NCI-H1694 (cell line): ENCODE data around the gene OAT.
"Not testable (repeated sequence)": the region's sequence is repeated elsewhere in the genome, so short reads cannot be mapped to it uniquely, and the experiment has no call there.

Experiments
- DNase-seq: peaks from one replicate; lab custom pipeline; 2025; lab: John Stamatoyannopoulos, UW

The OAT gene

GRCh38 chr10:124447751-124448466, 29.2 kb upstream of the OAT start:
- no peak for DNase-seq

DNA sequence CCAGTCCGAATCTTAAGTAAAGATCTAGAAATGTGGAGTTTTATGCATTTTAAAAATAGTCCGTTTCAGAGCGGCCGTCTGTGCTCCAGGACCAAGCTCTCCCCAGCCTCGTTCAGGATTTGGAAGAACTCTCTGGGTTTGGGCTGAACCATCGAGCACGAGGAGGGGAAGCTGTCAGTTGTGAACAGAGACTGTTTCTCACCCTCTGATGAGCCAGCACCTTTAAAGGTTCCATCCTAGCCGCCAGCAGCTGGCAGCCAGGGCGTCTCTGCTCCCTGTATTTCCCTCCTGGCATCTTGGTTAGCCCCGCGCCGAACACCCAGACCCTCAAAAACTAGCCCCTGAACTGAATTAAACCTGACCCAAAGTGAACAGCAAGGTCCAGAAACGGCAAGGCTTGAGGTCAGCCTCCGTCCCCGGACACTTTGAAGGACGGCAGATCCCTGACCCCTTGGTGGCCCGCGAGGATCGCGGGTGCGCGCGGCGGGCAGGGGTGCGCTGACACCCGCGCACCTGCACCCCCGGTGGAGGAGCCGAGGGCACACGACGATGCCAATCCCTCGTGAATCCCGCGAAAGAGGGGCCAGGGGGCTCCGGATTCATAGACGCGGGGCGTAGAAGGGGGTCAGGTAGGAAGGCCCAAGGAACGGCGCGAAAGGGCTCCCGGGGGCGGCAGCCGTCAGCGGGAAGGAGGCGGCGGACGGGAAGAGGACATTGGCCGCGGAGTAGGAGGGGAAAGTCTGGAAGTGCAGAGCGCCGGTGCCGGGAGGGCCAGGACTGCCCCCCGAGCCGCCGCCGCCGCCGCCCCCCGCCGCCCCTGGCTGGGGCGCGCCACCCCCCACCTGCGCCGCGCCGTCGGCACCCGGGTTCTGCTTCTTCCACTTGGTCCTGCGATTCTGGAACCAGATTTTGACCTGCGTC, 28.4 kb upstream of the OAT start:
- no peak for DNase-seq

DNA sequence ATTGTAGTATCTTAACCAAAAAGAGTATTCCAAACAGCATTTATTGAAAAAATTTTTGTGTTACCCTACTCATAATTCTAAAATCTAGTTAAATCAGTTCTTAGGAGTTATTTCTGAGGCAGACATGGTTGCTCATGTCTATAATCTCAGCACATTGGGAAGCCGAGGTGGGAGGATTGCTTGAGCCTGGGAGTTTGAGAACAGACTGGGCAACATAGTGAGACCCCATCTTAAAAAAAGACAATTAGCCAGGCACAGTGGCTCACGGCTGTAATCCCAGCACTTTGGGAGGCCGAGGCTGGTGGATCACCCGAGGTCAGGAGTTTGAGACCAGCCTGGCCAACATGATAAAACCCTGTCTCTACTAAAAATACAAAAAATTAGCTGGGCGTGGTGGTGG, 23.0 kb upstream of the OAT start:
- DNase-seq: not testable (repeated sequence)

- no peak for DNase-seq
These were observed 17.5 kb upstream of the OAT start for GRCh38 chr10:124436191-124436638.

GRCh38 chr10:124435683-124436082, 17.0 kb upstream of the OAT start:
- not testable (repeated sequence) for DNase-seq

DNA sequence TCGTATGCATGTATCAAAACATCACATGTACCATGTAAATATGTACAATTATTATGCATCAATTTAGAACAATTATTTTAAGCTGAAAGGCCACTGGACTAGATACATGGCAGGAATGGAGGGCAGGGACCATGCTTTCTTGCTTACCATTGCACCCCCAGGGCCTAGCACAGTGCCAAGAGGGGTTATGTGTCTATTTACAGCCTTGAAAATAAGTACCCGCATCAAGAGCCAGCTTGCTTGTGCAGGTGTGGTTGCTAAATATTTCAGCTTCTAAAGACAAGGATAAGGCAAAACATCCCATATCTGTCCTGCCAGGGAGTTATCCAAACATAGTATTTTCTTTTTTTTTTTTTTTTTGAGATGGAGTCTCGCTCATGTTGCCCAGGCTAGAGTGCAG, 14.7 kb upstream of the OAT start:
- no peak for DNase-seq

DNA sequence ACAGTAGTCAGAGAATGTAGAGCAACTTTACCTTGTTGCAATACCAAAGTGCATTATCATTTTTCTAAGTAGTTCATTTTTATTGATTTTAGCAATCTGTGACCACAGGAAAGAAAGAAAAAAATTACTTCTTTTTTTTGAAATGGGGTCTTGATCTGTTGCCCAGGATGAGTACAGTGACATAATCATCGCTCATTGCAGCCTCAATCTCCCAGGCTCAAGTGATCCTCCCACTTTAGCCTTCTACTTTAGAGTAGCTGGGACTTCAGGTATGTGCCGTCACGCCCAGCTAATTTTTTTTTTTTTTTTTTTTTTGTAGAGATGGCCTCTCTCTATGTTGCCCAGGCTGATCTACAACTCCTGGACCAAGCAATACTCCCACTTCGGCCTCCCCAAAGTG, 11.4 kb upstream of the OAT start:
- no peak for DNase-seq

- no peak for DNase-seq
These were observed 10.9 kb upstream of the OAT start for GRCh38 chr10:124429576-124429975.

- no peak for DNase-seq
These were observed 9.6 kb upstream of the OAT start for GRCh38 chr10:124428207-124428777.

DNA sequence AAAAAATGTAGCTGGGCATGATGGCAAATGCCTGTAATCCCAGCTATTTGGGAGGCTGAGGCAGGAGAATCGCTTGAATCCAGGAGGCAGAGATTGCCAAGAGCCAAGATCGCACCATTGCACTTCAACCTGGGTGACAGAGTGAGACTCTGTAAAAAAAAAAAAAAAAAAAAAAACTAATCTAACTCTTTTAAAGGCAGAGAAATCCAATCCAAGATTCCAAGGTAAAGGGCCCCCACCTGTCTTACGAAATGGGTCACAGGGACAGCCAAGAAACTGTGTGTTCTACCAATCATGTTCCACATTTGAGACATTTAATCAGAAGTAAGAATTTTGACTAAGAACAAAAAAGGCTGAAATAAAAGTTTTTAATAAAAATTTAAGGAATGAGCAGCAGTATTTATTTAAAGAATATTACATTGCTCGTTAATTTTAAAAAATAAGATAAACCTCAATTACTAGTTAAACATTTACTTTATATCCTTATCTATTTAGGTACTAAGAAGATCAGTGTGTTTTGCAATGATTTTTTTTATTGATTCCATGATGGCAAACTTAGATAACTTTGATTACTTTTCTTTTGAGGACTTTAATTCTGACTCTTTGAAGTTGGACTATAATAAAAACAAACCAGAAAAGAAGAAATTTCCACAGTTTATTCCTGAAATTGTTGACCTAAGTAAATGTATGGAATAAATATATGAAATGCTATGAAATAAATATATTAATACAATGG, 6.7 kb upstream of the OAT start:
- no peak for DNase-seq

DNA sequence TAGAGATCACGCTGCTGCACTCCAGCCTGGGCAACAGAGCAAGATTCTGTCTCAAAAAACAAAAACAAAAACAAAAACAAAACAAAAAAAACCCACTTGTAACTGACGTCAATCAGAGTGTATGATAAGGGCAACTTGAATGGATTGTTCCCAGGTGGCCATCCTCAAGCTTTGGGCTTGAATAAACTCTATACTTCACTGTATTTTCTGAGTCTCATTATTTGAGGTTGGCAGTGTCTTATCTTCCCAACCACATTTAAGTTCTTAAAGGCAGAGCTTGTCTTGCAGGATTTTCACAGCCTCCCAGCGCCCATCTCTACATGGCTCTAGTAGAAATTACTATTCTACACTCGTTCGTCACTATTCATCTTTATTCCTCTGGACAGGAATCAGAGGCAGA, 5.1 kb upstream of the OAT start:
- DNase-seq: no peak

GRCh38 chr10:124422742-124423141, 4.0 kb upstream of the OAT start:
- DNase-seq: no peak

DNA sequence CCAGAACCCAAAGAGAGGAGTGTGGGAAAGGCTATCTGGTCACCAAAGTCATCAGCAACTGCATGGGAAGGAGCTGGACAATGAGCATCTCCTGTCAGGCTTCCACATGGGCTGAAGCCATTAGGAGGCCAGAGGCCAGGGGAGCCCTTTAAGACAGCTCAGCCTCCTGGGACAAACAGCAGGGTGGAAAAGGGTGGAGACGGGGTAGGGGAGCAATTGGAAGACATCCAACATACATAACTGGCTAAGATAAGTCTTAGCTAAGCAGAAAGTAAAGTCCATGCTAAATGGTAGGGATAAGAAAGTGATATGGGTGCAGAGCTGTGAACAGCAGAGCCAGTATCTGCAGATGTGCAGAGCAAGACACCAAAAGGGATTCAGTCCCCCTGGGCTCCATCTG, 1.5 kb upstream of the OAT start:
- no peak for DNase-seq

- no peak for DNase-seq
These were observed 912 bp upstream of the OAT start for GRCh38 chr10:124419635-124420034.

DNA sequence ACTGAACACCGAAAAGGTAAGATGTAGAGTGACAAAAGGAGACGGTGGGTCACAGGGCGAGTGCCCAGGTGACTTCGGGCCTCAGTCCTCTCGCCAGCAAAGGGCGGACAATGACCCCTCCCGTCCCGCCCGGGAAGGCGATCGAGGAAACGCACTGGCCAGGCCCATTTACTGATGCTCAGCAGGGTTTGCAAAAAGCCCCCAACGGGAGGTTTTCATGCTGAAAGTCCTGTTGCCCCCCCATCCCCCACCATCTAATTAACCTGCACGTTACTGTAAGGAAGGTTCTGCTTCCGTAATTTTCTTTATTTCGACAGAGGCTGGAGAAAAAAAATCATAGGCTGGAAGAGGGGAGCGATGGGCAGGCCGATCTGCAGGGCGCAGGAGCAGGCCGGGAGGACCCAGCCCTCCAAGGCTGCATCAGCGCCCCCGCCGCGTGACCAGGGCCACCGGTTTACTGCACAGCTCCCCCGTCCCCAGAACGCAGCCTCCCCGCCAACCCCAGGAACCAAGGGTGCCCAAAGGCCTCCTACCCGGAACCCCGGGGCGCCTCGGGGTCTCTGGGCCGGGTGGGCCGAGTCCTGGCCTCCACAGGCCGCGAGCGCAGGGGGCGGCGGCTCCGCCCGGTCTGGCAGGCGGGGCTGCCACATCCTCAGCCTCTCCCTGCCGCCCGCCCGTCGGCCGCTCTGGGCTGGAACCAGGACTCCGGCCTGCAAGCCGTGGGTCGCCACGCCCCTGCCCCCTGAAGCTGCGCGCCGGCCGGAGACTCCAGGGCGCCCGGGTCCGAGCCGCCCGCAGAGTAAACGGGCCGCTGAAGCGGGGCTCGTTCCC, 613 bp downstream of the OAT start:
- no peak for DNase-seq

DNA sequence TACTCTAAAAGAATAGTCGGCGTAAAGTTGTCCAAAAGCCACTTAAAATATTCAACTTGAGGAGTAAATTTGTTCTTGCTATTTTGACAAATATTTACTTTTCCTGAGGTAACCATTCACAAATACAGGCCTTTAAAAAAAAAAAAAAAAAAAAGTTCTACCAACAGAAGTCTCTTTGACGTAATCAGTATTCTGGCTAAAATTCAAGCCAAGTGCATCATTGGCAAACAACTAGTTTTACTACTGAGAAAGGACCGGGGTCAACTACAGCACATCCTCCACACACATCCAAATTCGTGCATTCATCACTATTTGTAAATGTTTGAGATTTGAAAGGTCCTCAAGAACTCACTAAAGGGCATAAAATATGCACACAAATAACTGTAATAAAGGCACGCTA, 2.0 kb downstream of the OAT start:
- DNase-seq: no peak

DNA sequence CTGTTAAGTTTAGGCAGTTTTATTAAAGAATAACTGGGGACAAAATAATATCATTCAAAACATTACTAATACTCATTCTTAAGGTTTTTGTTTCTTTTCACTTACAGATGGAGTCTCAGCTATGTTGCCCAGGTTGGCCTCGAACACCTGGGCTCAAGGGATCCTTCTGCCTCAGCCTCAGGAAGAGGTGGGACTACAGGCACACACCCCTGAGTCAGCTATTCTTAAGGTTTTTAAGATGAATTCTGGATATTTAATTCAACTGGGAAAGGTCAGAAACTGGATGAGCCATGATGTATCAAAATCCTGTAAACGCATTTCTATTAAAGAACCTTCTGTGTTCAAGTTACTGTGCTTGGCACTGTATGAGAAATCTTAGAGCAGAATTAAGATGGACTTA, 3.5 kb downstream of the OAT start:
- no peak for DNase-seq

DNA sequence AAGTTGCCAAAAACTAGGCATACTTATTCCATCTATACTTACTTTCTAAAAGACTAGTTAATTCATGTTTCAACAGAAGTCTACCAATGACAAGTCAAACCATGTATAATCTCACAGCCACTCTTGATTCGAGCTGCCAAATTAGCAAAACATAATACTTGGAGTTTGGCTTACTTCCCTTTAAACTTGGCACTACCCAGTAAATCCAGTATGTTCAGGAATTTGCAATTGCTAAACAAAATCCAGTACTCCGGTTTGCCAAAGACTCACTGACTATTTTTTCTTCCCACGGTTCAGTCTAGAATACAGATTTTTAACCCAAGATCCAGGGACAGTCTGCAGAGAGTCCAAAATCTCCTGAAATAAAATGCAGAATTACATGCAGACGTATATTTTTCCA, 4.6 kb downstream of the OAT start:
- no peak for DNase-seq

GRCh38 chr10:124409696-124410095, 9.0 kb downstream of the OAT start:
- no peak for DNase-seq

- no peak for DNase-seq
These were observed 10.4 kb downstream of the OAT start for GRCh38 chr10:124408357-124408756.

DNA sequence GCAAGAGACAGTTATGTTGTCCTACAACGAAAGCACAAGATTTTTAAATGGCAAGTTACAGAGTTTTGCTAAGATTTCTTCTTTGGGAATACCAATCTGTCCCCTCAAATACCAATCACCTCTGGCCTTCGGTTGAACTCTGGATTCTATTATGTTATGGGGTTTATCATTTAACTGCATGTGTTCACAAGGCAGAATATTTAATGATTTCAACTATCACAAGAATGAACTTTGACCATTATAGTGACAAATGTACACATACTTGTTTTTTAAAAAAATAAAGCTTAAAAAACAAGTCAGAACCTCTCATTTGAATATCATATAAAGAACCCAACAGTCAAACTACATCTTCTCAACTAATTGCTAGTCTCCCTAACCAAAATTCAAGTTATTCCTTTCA, 11.3 kb downstream of the OAT start:
- DNase-seq: no peak
